PC-3 (cell line): ENCODE data around the gene MYO1F.

Experiments
- CTCF ChIP-seq: fragments of 300-600 bp; sonication (generic); conservative IDR thresholded peaks from 2 replicates; pipeline ENCODE4 v1.5.1; 2017; ENCODE audit warnings: antibody characterized with exemption, low read depth, mild to moderate bottlenecking, low read length
- EZH2 ChIP-seq: fragments of 300-600 bp; sonication (generic); IDR thresholded peaks from one replicate; pipeline ENCODE4 v1.6.1; 2017; ENCODE audit warnings: antibody characterized with exemption, mild to moderate bottlenecking, low read length; ENCODE audit not compliant: unreplicated experiment
- EZH2phosphoT487 ChIP-seq: fragments of 300-600 bp; sonication (generic); IDR thresholded peaks from 2 replicates; pipeline ENCODE4 v1.6.1; 2018; ENCODE audit warnings: mild to moderate bottlenecking, antibody characterized with exemption, low read length, borderline replicate concordance

GRCh38 chr19:8485561-8486371, 91.5 kb downstream of the MYO1F start:
- TF ChIP-seq EZH2, result no peak
- TF ChIP-seq CTCF, result no peak
- no peak for TF ChIP-seq EZH2phosphoT487
